ENCODE measurements around the gene NEU1.

NEU1 gene

GRCh38 chr6:31883676-31884075 is 21.1 kb upstream of the NEU1 start:
- Mint-ChIP-seq H3K4me1 (ENCODE audit: low read depth) (no peaks in the 10 kb centered on the region), H3K4me3 (no peak overlapping the region), H3K9me3 (ENCODE audit: low read depth) (no peaks in the 10 kb centered on the region), H3K27me3 (no peaks in the 10 kb centered on the region), H3K36me3 (peaks cover 10% of the 10 kb centered on the region), H3K27ac (no peak overlapping the region)

GRCh38 chr6:31882344-31882743 is 19.7 kb upstream of the NEU1 start:
- H3K36me3 Mint-ChIP-seq, result peaks cover 10% of the 10 kb centered on the region
- no peaks in the 10 kb centered on the region for H3K4me1 Mint-ChIP-seq (ENCODE audit: low read depth)
- H3K9me3 Mint-ChIP-seq (ENCODE audit: low read depth), result no peaks in the 10 kb centered on the region
- no peak overlapping the region for H3K4me3 Mint-ChIP-seq
- H3K27ac Mint-ChIP-seq, result no peak overlapping the region
- H3K27me3 Mint-ChIP-seq, result no peaks in the 10 kb centered on the region

- H3K27me3 Mint-ChIP-seq, result no peaks in the 10 kb centered on the region
- H3K9me3 Mint-ChIP-seq (ENCODE audit: low read depth), result no peaks in the 10 kb centered on the region
- no peaks in the 10 kb centered on the region for H3K4me1 Mint-ChIP-seq (ENCODE audit: low read depth)
- H3K4me3 Mint-ChIP-seq, result no peak overlapping the region
- no peak overlapping the region for H3K27ac Mint-ChIP-seq
- H3K36me3 Mint-ChIP-seq, result peaks cover 10% of the 10 kb centered on the region
Observed at GRCh38 chr6:31881136-31881859, 18.7 kb upstream of the NEU1 start.

- H3K36me3 Mint-ChIP-seq, result peaks cover 7% of the 10 kb centered on the region
- H3K4me3 Mint-ChIP-seq, result no peak overlapping the region
- H3K27ac Mint-ChIP-seq, result no peak overlapping the region
- H3K9me3 Mint-ChIP-seq (ENCODE audit: low read depth), result no peaks in the 10 kb centered on the region
- no peaks in the 10 kb centered on the region for H3K27me3 Mint-ChIP-seq
- no peaks in the 10 kb centered on the region for H3K4me1 Mint-ChIP-seq (ENCODE audit: low read depth)
Observed at GRCh38 chr6:31880616-31881015, 18.0 kb upstream of the NEU1 start.

- H3K27ac Mint-ChIP-seq, result no peak overlapping the region
- H3K36me3 Mint-ChIP-seq, result peaks cover 7% of the 10 kb centered on the region
- no peaks in the 10 kb centered on the region for H3K27me3 Mint-ChIP-seq
Observed at GRCh38 chr6:31879901-31880300, 17.3 kb upstream of the NEU1 start.

GRCh38 chr6:31879143-31879542 is 16.5 kb upstream of the NEU1 start:
- H3K27me3 Mint-ChIP-seq, result no peaks in the 10 kb centered on the region
- H3K36me3 Mint-ChIP-seq, result peaks cover 7% of the 10 kb centered on the region
- H3K9me3 Mint-ChIP-seq (ENCODE audit: low read depth), result no peaks in the 10 kb centered on the region
- no peak overlapping the region for H3K27ac Mint-ChIP-seq
- no peak overlapping the region for H3K4me3 Mint-ChIP-seq
- H3K4me1 Mint-ChIP-seq (ENCODE audit: low read depth), result no peaks in the 10 kb centered on the region

More at GRCh38 chr6:31879901-31880300, 17.3 kb upstream of the NEU1 start:
- H3K4me3 Mint-ChIP-seq, result no peak overlapping the region
- H3K9me3 Mint-ChIP-seq (ENCODE audit: low read depth), result no peaks in the 10 kb centered on the region
- H3K4me1 Mint-ChIP-seq (ENCODE audit: low read depth), result no peaks in the 10 kb centered on the region

- no peak within 1 kb of the TSS for H3K4me3 Mint-ChIP-seq
- H3K9me3 Mint-ChIP-seq (ENCODE audit: low read depth), result no peaks in the 10 kb centered on the region
- H3K36me3 Mint-ChIP-seq, result peaks cover 7% of the 10 kb centered on the region
- no peaks in the 10 kb centered on the region for H3K4me1 Mint-ChIP-seq (ENCODE audit: low read depth)
- H3K27ac Mint-ChIP-seq, result no peak within 1 kb of the TSS
- no peaks in the 10 kb centered on the region for H3K27me3 Mint-ChIP-seq
Observed at GRCh38 chr6:31878726-31879125, 16.1 kb upstream of the NEU1 start, which contains the start of gene SLC44A4. Gene SLC44A4, minus strand, starts transcription at chr6:31878997. Its CDS starts 17 bp downstream, at chr6:31878980.

- H3K36me3 Mint-ChIP-seq, result peaks cover 7% of the 10 kb centered on the region
- H3K4me1 Mint-ChIP-seq (ENCODE audit: low read depth), result no peaks in the 10 kb centered on the region
- H3K27ac Mint-ChIP-seq, result no peak overlapping the region
- H3K9me3 Mint-ChIP-seq (ENCODE audit: low read depth), result no peaks in the 10 kb centered on the region
- no peak overlapping the region for H3K4me3 Mint-ChIP-seq
- no peaks in the 10 kb centered on the region for H3K27me3 Mint-ChIP-seq
Observed at GRCh38 chr6:31878222-31878621, 15.6 kb upstream of the NEU1 start.

GRCh38 chr6:31877651-31878161 is 15.1 kb upstream of the NEU1 start:
- no peak overlapping the region for H3K4me3 Mint-ChIP-seq
- no peaks in the 10 kb centered on the region for H3K9me3 Mint-ChIP-seq (ENCODE audit: low read depth)
- no peak overlapping the region for H3K27ac Mint-ChIP-seq
- H3K4me1 Mint-ChIP-seq (ENCODE audit: low read depth), result no peaks in the 10 kb centered on the region
- H3K36me3 Mint-ChIP-seq, result peaks cover 7% of the 10 kb centered on the region
- no peaks in the 10 kb centered on the region for H3K27me3 Mint-ChIP-seq

GRCh38 chr6:31877125-31877650 is 14.6 kb upstream of the NEU1 start:
- Mint-ChIP-seq H3K27me3 (no peaks in the 10 kb centered on the region), H3K4me1 (ENCODE audit: low read depth) (no peaks in the 10 kb centered on the region), H3K36me3 (peaks cover 7% of the 10 kb centered on the region), H3K9me3 (ENCODE audit: low read depth) (no peaks in the 10 kb centered on the region), H3K4me3 (no peak overlapping the region), H3K27ac (no peak overlapping the region)

- Mint-ChIP-seq H3K27me3 (no peaks in the 10 kb centered on the region), H3K4me3 (no peak overlapping the region), H3K4me1 (ENCODE audit: low read depth) (no peaks in the 10 kb centered on the region), H3K27ac (no peak overlapping the region), H3K9me3 (ENCODE audit: low read depth) (no peaks in the 10 kb centered on the region), H3K36me3 (peaks cover 5% of the 10 kb centered on the region)
Observed at GRCh38 chr6:31876357-31876756, 13.7 kb upstream of the NEU1 start.

- Mint-ChIP-seq H3K9me3 (ENCODE audit: low read depth) (no peaks in the 10 kb centered on the region), H3K27ac (no peak overlapping the region), H3K4me3 (no peak overlapping the region), H3K27me3 (no peaks in the 10 kb centered on the region), H3K36me3 (peaks cover 1% of the 10 kb centered on the region), H3K4me1 (ENCODE audit: low read depth) (no peaks in the 10 kb centered on the region)
Observed at GRCh38 chr6:31875877-31876276, 13.3 kb upstream of the NEU1 start.

GRCh38 chr6:31874836-31875572 is 12.4 kb upstream of the NEU1 start:
- Mint-ChIP-seq H3K4me3 (no peak overlapping the region), H3K27me3 (no peaks in the 10 kb centered on the region), H3K9me3 (ENCODE audit: low read depth) (no peaks in the 10 kb centered on the region), H3K4me1 (ENCODE audit: low read depth) (no peaks in the 10 kb centered on the region), H3K27ac (no peak overlapping the region), H3K36me3 (no peaks in the 10 kb centered on the region)

GRCh38 chr6:31874084-31874670 is 11.6 kb upstream of the NEU1 start:
- Mint-ChIP-seq H3K4me3 (no peak overlapping the region), H3K9me3 (ENCODE audit: low read depth) (no peaks in the 10 kb centered on the region), H3K27ac (no peak overlapping the region), H3K36me3 (no peaks in the 10 kb centered on the region), H3K27me3 (no peaks in the 10 kb centered on the region), H3K4me1 (ENCODE audit: low read depth) (no peaks in the 10 kb centered on the region)

- no peak overlapping the region for H3K27ac Mint-ChIP-seq
Observed at GRCh38 chr6:31871046-31871659, 8.5 kb upstream of the NEU1 start.

More at GRCh38 chr6:31871046-31871659, 8.5 kb upstream of the NEU1 start:
- H3K4me3 Mint-ChIP-seq, result no peak overlapping the region
- no peaks in the 10 kb centered on the region for H3K27me3 Mint-ChIP-seq
- no peaks in the 10 kb centered on the region for H3K4me1 Mint-ChIP-seq (ENCODE audit: low read depth)
- no peaks in the 10 kb centered on the region for H3K9me3 Mint-ChIP-seq (ENCODE audit: low read depth)
- H3K36me3 Mint-ChIP-seq, result no peaks in the 10 kb centered on the region
